ENCODE data around the gene ACSL1.

GRCh38 chr4:184731056-184731455 is 94.7 kb downstream of the ACSL1 start:
- no peak for TF ChIP-seq CTCF (IDR thresholded peaks at IDR 0.05; ENCODE audit: insufficient read depth, low read length)
- no peak for TF ChIP-seq GABPA (IDR thresholded peaks at IDR 0.05; ENCODE audit: low read depth)
- no peak for TF ChIP-seq POLR2AphosphoS5 (IDR thresholded peaks at IDR 0.05; ENCODE audit: low read depth)
- TF ChIP-seq, protein P1, sequence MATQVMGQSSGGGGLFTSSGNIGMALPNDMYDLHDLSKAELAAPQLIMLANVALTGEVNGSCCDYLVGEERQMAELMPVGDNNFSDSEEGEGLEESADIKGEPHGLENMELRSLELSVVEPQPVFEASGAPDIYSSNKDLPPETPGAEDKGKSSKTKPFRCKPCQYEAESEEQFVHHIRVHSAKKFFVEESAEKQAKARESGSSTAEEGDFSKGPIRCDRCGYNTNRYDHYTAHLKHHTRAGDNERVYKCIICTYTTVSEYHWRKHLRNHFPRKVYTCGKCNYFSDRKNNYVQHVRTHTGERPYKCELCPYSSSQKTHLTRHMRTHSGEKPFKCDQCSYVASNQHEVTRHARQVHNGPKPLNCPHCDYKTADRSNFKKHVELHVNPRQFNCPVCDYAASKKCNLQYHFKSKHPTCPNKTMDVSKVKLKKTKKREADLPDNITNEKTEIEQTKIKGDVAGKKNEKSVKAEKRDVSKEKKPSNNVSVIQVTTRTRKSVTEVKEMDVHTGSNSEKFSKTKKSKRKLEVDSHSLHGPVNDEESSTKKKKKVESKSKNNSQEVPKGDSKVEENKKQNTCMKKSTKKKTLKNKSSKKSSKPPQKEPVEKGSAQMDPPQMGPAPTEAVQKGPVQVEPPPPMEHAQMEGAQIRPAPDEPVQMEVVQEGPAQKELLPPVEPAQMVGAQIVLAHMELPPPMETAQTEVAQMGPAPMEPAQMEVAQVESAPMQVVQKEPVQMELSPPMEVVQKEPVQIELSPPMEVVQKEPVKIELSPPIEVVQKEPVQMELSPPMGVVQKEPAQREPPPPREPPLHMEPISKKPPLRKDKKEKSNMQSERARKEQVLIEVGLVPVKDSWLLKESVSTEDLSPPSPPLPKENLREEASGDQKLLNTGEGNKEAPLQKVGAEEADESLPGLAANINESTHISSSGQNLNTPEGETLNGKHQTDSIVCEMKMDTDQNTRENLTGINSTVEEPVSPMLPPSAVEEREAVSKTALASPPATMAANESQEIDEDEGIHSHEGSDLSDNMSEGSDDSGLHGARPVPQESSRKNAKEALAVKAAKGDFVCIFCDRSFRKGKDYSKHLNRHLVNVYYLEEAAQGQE (IDR thresholded peaks at IDR 0.05; ENCODE audit: insufficient replicate concordance, low read depth): no peak
- TF ChIP-seq SPI1 (IDR thresholded peaks at IDR 0.05; ENCODE audit: borderline replicate concordance, low read depth): no peak

All from HL-60 (cell line).